Coronary artery (tissue), 2 donors: ENCODE measurements around the gene GNPTAB.
"Not testable (repeated sequence)": the region's sequence is repeated elsewhere in the genome, so short reads cannot be mapped to it uniquely, and the experiment has no call there.

Experiments used
- DNase-seq: peaks from one replicate; pipeline ENCODE4 v3.0.0-alpha.2; 2017; ENCODE audit warnings: low spot score
- H3K27ac ChIP-seq, 2 donors: fragments of 200-600 bp; sonication (generic); one replicate each; pipeline ENCODE4 v1.5.1; 2016 to 2019
- H3K4me3 ChIP-seq: fragments of 200-600 bp; sonication (generic); 2 replicates; pipeline ENCODE4 v1.5.1; 2016; ENCODE audit warnings: mild to moderate bottlenecking, moderate library complexity
- TF ChIP-seq, protein P1 (sequence below): fragments of 200-600 bp; sonication (generic); IDR thresholded peaks from one replicate; pipeline ENCODE4 v1.5.1; 2019; ENCODE audit warnings: antibody characterized with exemption

The GNPTAB gene

DNA sequence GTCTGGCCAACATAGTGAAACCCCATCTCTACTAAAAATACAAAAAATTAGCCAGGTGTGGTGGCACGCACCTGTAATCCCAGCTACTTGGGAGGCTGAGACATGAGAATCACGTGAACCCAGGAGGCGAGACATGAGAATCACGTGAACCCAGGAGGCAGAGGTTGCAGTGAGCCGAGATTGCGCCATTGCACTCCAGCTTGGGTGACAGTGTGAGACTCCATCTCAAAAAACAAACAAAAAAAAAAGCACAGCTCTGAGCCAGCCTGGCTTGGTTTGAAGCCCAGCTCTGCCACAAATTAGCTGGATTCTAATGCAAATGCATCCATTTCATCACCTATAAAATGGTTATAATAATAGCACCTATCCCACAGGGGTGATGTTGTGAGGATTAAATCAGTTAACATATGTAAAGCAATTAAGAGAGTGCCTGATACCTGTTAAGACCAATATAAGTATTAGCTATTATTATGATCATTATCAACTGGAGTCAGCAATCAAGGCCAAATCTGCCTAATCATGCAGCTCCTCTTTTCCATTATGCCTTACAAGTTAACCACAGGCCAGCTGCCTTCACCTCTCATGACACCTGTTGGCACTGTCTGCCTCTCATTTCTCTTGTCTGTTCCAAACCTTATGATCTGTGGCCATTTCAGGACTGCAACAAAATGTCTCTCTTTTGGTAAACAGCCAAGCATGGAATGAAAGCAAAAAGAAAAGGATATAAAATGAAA is 2.1 kb downstream of the GNPTAB start:
- TF ChIP-seq, protein P1, sequence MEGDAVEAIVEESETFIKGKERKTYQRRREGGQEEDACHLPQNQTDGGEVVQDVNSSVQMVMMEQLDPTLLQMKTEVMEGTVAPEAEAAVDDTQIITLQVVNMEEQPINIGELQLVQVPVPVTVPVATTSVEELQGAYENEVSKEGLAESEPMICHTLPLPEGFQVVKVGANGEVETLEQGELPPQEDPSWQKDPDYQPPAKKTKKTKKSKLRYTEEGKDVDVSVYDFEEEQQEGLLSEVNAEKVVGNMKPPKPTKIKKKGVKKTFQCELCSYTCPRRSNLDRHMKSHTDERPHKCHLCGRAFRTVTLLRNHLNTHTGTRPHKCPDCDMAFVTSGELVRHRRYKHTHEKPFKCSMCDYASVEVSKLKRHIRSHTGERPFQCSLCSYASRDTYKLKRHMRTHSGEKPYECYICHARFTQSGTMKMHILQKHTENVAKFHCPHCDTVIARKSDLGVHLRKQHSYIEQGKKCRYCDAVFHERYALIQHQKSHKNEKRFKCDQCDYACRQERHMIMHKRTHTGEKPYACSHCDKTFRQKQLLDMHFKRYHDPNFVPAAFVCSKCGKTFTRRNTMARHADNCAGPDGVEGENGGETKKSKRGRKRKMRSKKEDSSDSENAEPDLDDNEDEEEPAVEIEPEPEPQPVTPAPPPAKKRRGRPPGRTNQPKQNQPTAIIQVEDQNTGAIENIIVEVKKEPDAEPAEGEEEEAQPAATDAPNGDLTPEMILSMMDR: no peak
- no peak for DNase-seq
- Histone ChIP-seq H3K27ac (no peak overlapping the region), H3K4me3 (no peak overlapping the region)

DNA sequence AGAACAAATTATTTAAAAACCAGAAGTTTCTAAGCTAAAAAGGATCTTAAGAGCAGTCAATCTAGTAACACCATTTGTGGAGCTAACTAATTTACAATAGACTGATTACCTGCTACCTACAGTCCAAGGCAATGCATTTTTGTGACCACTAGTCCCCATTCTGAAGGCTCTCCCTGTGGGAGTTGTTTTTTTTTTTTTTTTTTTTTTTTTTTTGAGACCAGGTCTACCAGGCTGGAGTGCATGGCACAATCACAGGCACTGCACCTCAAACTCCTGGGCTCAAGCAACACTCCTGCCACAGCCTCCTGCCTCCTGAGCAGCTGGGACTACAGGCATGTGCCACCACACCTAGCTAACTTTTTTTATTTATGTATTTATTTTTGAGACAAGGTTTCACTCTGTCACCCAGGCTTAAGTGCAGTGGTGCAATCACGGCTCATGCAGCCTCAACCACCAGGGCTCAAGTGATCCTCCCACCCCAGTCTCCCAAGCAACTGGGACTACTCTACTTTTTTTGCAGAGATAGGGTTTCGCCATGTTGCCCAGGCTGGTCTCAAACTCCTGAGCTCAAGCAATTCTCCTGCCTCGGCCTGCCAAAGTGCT is 3.9 kb downstream of the GNPTAB start:
- no peak overlapping the region for H3K4me3 ChIP-seq
- TF ChIP-seq, protein P1: no peak
- H3K27ac ChIP-seq: no peak overlapping the region
- DNase-seq: no peak

GRCh38 chr12:101824831-101825230 is 5.9 kb downstream of the GNPTAB start:
- DNase-seq: no peak
- no peak overlapping the region for H3K27ac ChIP-seq
- TF ChIP-seq, protein P1: no peak
- no peak overlapping the region for H3K4me3 ChIP-seq

DNA sequence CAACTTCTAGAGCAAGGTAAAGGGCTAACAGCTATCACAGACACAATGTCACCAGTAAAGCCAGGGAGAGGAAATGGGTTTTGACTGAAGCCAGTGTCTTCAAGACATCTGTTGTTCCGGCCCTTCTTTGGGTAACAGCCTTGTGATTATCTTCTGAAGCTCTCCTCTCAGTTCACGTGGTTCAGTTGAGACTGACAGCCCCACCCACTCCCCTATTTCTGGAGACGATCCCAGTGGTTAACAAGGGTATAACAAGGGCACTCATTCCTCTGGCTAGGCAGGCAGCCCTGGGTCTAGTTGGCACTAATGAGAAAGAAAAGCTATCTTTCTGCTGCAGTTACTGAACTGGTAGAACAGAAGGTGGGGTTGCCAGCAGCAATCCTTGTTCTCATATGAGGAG is 6.9 kb downstream of the GNPTAB start:
- H3K27ac ChIP-seq: no peak overlapping the region
- no peak for DNase-seq
- TF ChIP-seq, protein P1: no peak
- no peak overlapping the region for H3K4me3 ChIP-seq

DNA sequence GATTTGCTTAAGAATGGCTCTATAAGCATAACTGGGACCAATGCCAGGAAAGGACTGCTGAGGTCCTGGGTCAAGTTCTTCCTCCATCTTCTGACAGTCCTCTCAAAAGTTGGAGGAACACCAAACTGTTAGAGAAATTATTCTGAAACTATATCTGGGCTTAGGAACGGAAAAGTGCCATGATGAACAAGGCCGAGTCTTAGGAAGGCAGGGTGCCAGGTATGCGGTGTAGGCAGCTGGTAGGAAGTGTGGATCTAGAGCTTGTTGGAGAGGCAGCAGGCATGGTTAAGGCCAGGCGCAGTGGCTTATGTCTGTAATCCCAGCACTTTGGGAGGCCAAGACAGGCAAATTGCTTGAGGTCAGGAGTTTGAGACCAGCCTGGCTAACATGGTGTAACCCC is 7.7 kb downstream of the GNPTAB start:
- TF ChIP-seq, protein P1: no peak
- no peak for DNase-seq
- Histone ChIP-seq H3K27ac (no peak overlapping the region), H3K4me3 (no peak overlapping the region)

- TF ChIP-seq, protein P1: no peak
- no peak for DNase-seq
- H3K4me3 ChIP-seq: no peak overlapping the region
- H3K27ac ChIP-seq: no peak overlapping the region
These were observed 11.3 kb downstream of the GNPTAB start for GRCh38 chr12:101819467-101819866.

DNA sequence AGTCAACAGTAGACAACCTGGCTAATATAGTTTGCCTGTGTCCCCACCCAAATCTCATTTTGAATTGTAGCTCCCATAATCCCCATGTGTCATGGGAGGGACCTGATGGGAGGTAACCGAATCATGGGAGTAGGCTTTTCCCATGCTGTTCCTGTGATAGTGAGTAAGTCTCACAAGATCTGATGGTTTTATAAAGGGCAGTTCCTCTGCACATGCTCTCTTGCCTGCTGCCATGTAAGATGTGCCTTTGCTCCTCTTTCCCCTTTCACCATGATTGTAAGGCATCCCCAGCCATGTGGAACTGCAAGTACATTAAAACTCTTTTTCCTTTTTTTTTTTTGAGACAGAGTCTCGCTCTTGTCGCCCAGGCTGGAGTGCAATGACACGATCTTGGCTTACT is 12.1 kb downstream of the GNPTAB start:
- not testable (repeated sequence) for H3K27ac ChIP-seq, H3K4me3 ChIP-seq, DNase-seq
